NCI-H1417 (cell line): ENCODE data around the gene RAB3A.

Source experiments
- DNase-seq, 3 experiments: peaks; one replicate each; lab custom pipeline; 2025; lab: John Stamatoyannopoulos, UW

The RAB3A gene

DNA sequence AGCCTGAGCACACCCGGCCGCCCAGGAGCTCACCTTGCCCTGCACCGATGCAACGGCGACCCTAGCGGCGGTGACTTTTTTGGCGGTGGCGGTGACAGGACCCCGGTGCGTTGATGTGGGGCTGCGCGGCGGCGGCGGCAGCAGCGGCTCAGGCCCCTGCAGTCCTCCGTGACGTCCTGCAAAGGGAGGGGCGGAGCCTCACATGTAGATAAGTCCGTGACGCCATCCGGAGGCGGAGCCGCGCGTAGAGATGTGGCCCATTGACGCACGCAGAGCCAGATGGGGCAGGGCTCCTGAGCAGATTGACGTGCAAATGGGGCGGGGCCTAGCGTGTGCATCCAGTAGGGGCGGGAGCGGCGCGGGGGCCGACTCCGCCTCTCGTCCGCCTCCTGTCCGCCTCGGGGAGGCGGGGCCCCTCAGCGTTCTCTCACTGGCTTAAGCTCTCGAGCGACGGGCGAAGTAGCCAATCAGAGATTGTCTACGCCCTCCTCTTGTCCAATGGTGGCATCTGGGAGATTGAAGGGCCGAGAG lies at the start of gene RAB3A:
RAB3A (minus strand) TSS at position 180 of the 531 bp plus-strand sequence. CDS start 1,302 bp downstream, outside the sequence.
- peak; percentile 99 to 100 (median 100) for DNase-seq

DNA sequence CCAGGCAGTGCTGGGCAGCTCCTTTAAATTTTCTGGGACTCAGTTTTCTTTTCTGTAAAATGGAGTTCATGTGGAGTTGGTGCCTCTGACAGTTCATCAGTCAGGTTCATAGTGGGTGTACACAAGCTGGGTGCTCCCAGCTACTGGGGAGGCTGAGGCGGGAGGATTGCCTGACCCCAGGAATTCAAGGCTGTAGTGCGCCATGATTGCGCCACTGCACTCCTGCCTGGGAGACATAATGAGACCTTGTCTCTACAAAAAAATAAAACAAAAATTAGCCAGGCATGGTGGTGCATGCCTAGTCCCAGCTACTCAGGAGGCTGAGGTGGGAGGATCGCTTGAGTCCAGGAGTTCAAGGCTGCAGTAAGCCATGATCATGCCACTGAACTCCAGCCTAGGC lies 49.3 kb upstream of the RAB3A start:
- DNase-seq = no peak

GRCh38 chr19:18252370-18252717 lies 48.5 kb upstream of the RAB3A start:
- DNase-seq = no peak

DNA sequence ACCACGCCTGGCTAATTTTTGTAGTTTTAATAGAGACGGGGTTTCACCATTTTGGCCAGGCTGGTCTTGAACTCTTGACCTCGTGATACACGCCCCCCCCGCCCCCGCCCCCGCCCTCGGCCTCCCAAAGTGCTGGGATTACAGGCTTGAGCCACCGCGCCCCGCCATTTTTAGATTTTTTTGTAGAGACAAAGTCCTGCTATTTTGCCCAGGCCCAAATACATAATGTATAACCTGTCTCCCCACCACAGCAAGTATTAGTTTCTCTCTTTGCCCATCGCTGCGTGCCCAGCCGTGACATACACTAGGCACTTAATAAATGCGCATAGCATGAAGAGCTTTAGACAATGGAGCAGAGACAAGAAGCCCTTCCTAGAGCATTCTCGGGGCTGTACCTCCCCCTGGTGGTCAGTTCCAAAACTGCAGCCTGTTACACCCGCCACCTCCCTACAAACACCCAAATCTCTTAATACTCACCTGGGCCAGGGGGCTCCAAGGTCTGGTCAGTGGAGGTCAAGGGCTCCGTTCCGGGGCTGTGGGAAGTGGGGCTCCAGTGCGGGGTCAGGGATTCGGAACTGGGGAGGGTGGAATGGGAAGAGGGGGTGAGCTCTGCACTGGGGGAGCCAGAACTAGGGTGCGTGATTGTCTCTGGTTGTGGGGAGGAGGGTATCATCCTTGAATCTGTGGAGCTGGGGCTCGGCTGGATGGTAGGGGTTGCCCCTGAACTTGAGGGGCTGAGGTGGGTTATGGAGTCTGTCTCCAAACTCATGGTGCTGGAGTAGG lies 47.9 kb upstream of the RAB3A start:
- peak; percentile 45 to 84 (median 72) for DNase-seq

GRCh38 chr19:18249834-18250233 lies 46.0 kb upstream of the RAB3A start:
- no peak for DNase-seq

DNA sequence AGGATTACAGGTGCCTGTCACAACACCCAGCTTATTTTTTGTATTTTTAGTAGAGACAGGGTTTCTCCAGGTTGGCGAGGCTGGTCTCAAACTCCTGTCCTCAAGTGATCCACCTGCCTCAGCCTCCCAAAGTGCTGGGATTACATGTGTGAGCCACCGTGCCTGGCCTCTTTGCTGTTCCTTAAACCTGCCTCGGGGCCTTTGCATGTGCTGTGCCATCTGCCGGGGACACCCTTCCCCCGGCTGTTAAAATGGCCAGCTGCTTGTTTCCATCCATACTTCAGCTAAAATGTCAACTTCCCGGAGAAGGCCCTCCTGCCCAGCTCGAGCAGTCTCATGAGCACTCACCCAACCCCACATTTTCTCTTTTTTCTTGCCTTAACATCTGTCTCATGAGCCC lies 41.5 kb upstream of the RAB3A start:
- no peak for DNase-seq

GRCh38 chr19:18239303-18239702 lies 35.5 kb upstream of the RAB3A start:
- DNase-seq = no peak

DNA sequence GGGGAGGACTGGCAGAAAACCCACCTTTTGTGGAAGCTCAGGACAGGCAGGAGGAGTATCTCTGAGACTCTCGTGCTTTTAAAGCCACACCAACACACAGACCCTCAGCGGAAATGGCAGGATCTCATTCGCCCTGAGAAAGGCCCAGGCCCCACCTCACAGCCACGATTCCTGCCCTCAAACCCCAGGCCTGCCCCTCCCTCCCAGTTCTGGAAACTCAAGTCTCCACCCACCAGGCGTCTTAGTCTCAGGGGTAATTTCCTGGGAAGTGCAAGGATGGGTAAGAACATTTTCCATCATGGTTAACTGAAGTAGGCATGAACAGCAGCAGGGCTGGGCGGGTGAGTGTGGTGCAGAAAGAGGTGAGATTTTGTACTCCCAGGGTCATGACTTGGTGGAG lies 30.4 kb upstream of the RAB3A start:
- DNase-seq = no peak

DNA sequence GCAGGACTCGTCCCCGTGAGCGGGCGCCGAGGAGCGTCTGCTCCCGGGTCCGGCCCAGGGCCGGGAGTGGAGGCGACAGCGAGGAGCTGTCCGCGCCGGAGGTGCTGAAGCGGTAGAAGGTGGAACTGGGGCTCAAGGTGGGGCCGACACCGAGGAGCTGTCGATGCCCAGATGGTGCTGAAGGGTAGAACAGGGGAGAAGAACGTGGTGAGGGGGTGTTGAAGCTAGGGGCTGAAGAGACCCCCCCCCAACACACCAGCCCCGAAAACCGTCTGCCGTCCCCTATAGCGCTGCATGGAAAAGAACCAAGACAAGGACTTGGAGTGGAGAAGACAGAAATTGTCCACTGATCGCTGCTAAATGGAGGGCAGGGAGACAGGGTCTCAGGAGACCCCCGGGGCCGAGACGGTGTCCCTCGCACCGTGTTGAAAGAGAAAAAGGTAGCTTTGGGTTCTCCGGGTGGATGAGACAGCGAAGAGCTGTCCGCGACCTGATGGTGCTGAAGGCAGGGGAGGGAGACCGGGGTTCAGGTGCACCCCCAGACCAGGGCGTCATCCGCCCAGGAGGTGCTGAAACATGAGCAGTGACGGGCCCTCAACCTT lies 29.5 kb upstream of the RAB3A start:
- peak in 2 of 3 experiments; percentile 68 to 79 for DNase-seq

GRCh38 chr19:18232540-18233223 lies 28.8 kb upstream of the RAB3A start:
- DNase-seq = peak; percentile 6 to 80 (median 68)

DNA sequence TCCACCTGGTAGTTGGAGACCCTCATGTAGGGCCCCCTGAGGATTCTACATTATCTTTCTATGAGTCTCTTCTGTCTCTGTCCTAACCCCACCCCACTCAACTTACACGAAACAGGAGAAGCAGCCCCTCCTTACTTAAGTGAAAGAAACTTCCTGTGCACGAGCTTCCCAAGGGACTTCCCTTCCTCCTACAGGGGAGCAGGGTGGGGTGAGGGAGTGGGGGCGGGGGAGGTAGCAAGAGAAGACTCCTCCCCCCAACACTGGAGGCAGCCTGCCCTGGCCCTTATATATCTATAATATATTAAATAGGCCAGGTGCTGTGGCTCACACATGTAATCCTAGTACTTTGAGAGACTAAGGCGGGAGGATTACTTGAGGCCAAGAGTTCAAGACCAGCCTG lies 27.9 kb upstream of the RAB3A start:
- no peak for DNase-seq

GRCh38 chr19:18230941-18231734 lies 27.3 kb upstream of the RAB3A start:
- DNase-seq = no peak

DNA sequence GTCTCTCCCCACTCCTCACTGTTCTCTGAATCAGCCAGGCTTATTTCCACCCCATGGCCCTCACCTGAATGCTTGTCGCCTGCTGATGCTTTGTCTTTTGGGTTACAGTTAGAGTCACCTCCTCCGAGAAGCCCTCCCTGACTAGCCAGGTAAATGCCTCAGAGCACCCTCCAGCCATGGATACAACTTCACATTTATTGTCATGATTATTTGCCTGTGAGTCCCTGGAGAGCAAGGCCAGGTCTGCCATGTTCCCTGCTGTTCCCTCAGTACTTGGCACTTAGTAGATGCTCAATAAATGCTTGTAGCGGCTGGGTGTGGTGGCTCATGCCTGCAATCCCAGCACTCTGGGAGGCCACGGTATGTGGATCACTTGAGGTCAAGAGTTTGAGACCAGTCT lies 26.1 kb upstream of the RAB3A start:
- no peak for DNase-seq

DNA sequence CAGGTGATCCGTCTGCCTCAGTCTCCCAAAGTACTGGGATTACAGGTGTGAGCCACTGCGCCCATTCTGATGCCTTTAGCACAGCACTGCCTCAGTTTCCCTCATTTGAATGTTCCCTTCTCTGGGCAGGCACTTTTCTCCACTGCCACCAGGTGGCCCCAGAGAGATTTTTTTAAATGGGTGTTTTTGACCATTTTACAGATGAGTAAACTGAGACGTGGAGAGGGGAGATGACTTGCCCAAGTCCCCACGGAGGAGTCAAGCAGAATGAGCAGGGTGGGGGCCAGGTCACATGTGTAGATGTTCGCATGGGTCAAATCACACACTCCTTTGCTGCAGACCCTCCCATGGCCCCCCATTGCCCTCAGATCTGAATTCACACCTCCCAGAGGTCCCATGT lies 25.6 kb upstream of the RAB3A start:
- DNase-seq = no peak

GRCh38 chr19:18227781-18228271 lies 24.0 kb upstream of the RAB3A start:
- no peak for DNase-seq

- DNase-seq = no peak
These were observed 23.3 kb upstream of the RAB3A start for GRCh38 chr19:18226956-18227780.

GRCh38 chr19:18225702-18226468 lies 22.0 kb upstream of the RAB3A start, which contains the start of gene PDE4C:
PDE4C (minus strand) TSS chr19:18226438; CDS start chr19:18226415, 23 bp downstream.
- DNase-seq = peak in 1 of 3 experiments; percentile 14

GRCh38 chr19:18225355-18225701 lies 21.5 kb upstream of the RAB3A start:
- no peak for DNase-seq

DNA sequence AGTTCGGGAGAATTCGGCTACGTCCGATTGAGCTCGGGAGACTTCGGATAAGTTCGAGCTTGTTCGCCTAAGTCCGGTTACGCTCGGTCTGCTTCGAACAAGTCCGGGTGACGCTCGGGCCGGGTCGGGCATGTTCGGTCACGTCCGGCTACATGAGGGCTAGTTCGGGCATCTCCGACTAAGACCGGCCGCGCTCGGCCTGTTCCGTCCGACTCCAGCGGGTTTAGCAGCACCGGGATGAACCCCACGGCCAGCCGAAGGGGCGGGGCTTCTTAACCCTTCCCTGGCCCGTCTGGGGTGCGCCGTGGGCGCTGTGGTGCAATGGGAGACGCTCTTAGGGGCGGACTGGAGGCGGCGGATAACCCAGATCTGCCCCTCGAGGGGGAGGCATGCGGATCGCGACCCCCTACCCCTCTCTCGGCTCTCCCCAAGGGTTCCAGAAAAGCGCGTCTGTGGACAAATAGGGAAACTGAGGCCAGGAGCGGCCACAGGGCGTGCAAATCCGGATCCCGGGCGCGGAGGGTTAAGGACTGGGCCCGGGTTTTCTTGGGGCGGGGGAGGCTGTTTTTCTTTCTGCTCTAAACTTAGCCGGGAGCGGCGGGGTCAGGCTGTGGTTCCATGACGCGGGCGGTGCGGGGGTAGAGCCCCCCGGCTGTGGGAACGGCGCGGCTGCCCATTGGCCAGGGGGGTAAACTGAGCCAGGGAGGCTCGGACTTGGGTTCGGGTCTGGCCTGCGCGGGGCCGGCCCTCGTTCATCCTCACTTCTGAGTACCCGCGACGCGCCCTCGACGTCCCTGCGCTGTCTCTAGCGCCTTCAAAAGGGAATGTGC lies 20.9 kb upstream of the RAB3A start:
- peak; percentile 88 to 98 (median 95) for DNase-seq
